ENCODE results near the gene HARS1. TPM values are rescaled to one million over a fixed set of nuclear protein-coding genes. Genes with fewer than 3 reads are reported as not detected.
"Not testable (repeated sequence)": the region's sequence is repeated elsewhere in the genome, so short reads cannot be mapped to it uniquely, and the experiment has no call there.

Gene HARS1
- total RNA-seq, 1 donor from 2014 or later: 110 TPM

DNA sequence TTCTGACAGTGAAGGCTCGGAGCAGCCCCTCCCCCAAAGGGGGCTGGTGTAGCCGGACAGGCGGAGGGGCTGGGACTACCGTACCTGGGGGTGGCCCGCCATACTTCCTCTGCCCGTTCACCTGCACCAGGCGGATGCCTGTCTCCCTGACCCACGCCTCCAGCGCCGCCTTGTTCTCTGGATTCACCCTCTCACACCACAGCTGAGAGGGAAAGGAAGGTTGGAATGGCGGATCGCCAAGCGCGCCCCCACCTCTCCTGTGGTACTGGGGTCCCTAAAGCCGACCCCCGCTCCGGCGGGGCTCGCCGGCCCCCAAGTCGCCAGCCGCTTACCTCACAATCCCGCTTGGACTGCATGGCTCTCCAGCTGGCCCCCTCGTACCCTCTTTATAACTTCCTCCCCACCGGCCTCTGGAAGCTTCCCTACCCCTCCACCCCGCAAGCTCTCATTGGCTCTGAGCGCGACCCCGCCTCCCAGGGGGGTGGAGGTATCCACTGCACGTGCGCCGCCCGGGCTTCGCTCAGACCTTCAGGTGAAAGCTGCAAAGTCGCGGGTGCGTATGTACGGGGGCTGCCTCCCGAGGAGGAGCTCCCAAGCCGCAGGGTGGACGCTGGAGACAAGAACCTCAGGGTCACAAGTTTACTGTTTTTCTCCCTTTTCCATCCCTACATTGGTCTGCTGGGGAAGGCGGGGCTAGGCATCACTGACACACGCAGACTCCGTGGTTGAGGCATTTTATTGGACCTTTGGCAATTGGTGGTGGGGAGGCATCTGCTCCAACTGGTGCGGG, 17.8 kb downstream of the HARS1 start, which contains the start of gene DND1:
Gene DND1 (minus strand): TSS at position 390 of the 790 bp plus-strand sequence. CDS start 34 bp downstream, at position 356.
- Mint-ChIP-seq H3K27me3 (ENCODE audit: low read depth) (no peaks in the 10 kb centered on the region), H3K36me3 (ENCODE audit: low read depth) (peaks cover 82% of the 10 kb centered on the region), H3K4me3 (ENCODE audit: low read depth) (no peak within 1 kb of the TSS), H3K27ac (no peak within 1 kb of the TSS), H3K4me1 (ENCODE audit: low read depth) (peaks cover 4% of the 10 kb centered on the region), H3K9me3 (no peaks in the 10 kb centered on the region)
- DNase-seq (ENCODE audit: low spot score): no peak
- intact Hi-C loops (cut with micrococcal nuclease): no loop called here

DNA sequence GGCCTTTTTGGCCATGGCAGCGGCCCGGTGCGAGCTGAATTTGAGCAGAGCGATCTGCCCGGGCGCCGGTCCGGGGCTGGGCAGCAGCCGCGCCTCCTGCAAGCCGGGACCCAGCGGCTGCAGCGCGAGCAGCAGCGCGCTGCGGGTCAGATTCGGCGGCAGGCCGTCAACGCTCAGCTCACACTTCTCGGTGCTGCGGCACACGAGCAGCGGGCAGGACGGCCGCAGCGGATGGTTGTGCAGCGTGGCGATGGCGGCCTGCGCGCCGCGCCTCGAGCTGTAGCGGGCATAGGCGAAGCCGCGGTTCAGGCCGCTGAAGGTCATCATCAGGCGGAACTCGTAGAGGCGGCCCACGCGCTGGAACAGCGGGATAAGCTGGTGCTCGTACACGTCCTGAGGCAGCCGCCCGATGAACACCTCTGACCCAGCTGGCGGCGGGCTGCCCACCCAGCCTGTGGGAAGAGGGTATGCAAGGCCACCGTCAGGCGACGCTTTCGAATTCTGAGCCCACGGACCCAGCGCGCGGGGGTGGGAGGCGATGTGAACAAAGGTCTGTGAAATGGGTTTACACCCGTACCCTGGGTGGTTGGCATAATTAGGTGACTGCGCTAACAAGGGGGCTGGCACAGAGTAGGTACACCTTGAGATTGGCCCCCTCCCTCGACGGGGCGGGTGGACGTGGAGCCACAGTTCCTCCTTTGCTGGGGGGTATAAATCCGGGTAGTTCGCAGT, 18.5 kb downstream of the HARS1 start:
- intact Hi-C loops (cut with micrococcal nuclease): no loop called here
- H3K9me3 Mint-ChIP-seq: no peaks in the 10 kb centered on the region
- peaks cover 82% of the 10 kb centered on the region for H3K36me3 Mint-ChIP-seq (ENCODE audit: low read depth)
- H3K4me1 Mint-ChIP-seq (ENCODE audit: low read depth): peaks cover 1% of the 10 kb centered on the region
- no peak overlapping the region for H3K4me3 Mint-ChIP-seq (ENCODE audit: low read depth)
- no peak overlapping the region for H3K27ac Mint-ChIP-seq
- H3K27me3 Mint-ChIP-seq (ENCODE audit: low read depth): no peaks in the 10 kb centered on the region
- no peak for DNase-seq (ENCODE audit: low spot score)

DNA sequence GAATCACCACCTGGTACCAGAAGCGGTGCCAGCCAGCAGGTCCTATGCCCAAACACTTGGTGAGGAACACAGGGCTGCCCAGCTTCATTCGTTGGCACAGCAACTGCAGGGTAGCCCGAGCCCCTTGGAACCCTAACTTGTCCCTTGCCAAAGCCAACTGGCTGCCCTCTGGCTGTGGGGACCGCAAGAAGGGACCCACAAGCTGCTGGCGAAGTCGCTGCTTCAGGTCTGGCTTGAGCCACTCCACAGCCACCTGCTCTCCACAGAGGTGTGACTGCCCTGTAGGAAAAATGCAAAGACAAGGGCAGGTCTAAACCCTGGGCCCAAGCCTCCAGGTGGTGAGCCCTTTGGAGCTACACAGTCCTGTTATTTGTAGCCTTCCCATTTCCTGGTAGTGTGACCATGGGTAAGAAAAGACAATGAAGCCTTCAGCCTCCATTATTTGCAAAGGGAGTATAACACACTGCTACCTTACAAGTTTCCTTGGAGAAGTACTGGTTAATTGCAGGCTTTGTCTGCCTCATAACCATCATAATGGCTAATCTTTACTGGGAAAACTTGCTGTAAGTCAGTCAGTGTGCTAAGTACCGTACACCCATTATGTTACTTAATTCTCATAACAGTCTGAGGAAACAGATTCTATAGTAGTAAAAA, 19.6 kb downstream of the HARS1 start:
- Mint-ChIP-seq H3K36me3 (ENCODE audit: low read depth) (peaks cover 82% of the 10 kb centered on the region), H3K4me3 (ENCODE audit: low read depth) (no peak overlapping the region), H3K27me3 (ENCODE audit: low read depth) (no peaks in the 10 kb centered on the region), H3K9me3 (no peaks in the 10 kb centered on the region), H3K27ac (no peak overlapping the region), H3K4me1 (ENCODE audit: low read depth) (peaks cover 12% of the 10 kb centered on the region)
- no peak for DNase-seq (ENCODE audit: low spot score)
- intact Hi-C loops (cut with micrococcal nuclease): no loop called here

DNA sequence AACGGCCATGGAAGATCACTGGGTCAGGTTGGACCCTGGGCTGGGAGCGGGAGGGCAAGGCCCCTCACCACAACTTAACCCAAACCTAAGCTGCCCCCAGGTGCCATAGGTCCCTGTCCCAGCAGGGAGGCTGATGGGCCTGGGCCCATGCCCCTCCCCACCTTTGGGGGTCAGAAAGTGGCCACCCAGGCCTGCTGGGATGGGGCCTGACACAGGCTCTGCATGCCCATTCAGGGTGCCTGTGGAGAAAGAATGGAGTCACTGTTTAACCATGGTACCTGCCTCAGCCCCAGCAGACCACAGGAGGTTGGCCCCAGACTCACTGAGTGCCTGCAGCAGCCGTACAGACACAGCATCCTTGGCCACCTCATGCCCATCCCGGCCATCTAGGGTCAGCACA, 20.1 kb downstream of the HARS1 start:
- DNase-seq (ENCODE audit: low spot score); H3K9me3 Mint-ChIP-seq: not testable (repeated sequence)

DNA sequence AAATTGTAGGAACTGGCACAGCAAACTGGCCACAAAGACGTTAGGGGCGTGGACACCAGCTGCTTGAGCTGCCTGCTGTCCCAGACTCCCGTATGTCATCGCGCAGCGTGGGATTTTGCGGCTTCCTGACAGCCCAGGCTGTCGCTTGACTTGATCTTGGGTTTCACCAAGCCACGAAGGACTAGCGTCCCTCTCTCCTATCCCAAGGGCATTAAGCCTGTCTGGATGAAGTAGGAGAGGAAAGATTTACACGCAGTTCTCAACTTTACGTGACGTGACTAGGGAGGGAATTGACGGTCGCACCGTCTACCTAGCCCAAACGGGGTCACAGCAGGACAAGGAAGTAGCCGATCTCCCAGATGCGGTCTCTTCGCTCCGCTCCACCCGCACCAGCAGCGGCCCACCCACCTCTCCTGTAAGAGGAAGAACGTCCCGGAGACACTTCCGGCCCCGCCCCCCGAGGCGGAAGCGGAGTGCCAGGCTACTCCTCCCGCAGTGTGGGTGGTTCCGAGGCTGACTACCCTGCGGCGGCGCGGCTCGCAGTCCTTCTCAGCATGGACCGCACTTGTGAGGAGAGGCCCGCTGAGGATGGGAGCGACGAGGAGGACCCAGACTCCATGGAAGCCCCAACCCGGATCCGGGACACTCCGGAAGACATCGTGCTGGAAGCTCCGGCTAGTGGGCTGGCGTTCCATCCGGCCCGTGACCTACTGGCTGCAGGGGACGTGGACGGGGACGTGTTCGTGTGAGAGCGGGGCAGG, 26.6 kb downstream of the HARS1 start, which contains the start of gene WDR55:
Gene WDR55 (plus strand): TSS at position 546 of the 761 bp plus-strand sequence. CDS start 9 bp downstream, at position 555.
- Mint-ChIP-seq H3K4me3 (ENCODE audit: low read depth) (peak within 1 kb of the TSS; percentile 99), H3K4me1 (ENCODE audit: low read depth) (peaks cover 25% of the 10 kb centered on the region), H3K9me3 (no peaks in the 10 kb centered on the region), H3K36me3 (ENCODE audit: low read depth) (peaks cover 74% of the 10 kb centered on the region), H3K27me3 (ENCODE audit: low read depth) (no peaks in the 10 kb centered on the region), H3K27ac (peak within 1 kb of the TSS; percentile 95)
- intact Hi-C loops (cut with micrococcal nuclease): loop anchor here (1.0 kb wide), 4 partner anchors 17 to 47 kb away; partner anchors contain the start of genes HARS1, HARS2, IK and NDUFA2
- peak; percentile 94 for DNase-seq (ENCODE audit: low spot score)

More for the DNA sequence above, 20.1 kb downstream of the HARS1 start:
- Mint-ChIP-seq H3K4me1 (ENCODE audit: low read depth) (peaks cover 15% of the 10 kb centered on the region), H3K36me3 (ENCODE audit: low read depth) (peaks cover 80% of the 10 kb centered on the region)
- H3K27me3 Mint-ChIP-seq (ENCODE audit: low read depth); H3K4me3 Mint-ChIP-seq (ENCODE audit: low read depth); H3K27ac Mint-ChIP-seq; intact Hi-C loops (cut with micrococcal nuclease): not testable (repeated sequence)

DNA sequence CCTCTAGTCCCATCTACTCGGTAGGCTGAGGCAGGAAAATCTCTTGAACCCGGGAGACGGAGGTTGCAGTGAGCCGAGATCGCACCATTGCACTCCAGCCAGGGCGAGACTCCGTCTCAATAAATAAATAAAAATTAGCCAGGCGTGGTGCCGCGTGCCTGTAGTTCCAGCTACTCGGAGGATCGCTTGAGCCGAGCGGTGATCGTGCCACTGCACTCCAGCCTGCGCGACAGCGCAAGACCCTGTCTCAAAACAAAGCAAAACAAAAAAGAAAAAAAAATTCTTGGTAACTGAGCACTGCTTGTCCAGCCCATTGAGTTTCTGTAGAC, 27.2 kb downstream of the HARS1 start:
- peak overlapping the region; percentile 99 for H3K4me3 Mint-ChIP-seq (ENCODE audit: low read depth)
- no peaks in the 10 kb centered on the region for H3K9me3 Mint-ChIP-seq
- intact Hi-C loops (cut with micrococcal nuclease): loop anchor here (1.0 kb wide), 4 partner anchors 17 to 47 kb away; partner anchors contain the start of genes HARS1, HARS2, IK and NDUFA2
- peaks cover 75% of the 10 kb centered on the region for H3K36me3 Mint-ChIP-seq (ENCODE audit: low read depth)
- H3K27me3 Mint-ChIP-seq (ENCODE audit: low read depth): no peaks in the 10 kb centered on the region
- no peak overlapping the region for H3K27ac Mint-ChIP-seq
- peaks cover 25% of the 10 kb centered on the region for H3K4me1 Mint-ChIP-seq (ENCODE audit: low read depth)
- no peak for DNase-seq (ENCODE audit: low spot score)

DNA sequence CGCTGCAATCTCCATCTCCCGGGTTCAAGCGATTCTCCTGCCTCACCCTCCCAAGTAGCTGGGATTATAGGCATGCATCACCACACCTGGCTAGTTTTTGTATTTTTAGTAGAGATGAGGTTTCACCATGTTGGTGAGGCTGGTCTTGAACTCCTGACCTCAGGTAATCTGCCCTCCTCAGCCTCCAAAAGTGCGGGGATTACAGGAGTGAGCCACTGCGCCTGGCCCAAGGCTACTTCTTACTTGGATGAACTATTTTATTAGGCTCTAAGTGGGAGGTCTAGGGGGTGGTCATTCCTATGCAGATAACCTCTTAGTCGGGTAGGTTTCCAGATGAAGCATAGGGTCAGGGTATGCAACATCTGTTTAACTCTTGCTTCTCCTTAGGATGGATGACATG, 30.8 kb downstream of the HARS1 start:
- Mint-ChIP-seq H3K36me3 (ENCODE audit: low read depth) (peaks cover 75% of the 10 kb centered on the region), H3K4me1 (ENCODE audit: low read depth) (peaks cover 12% of the 10 kb centered on the region)
- H3K27ac Mint-ChIP-seq; intact Hi-C loops (cut with micrococcal nuclease); DNase-seq (ENCODE audit: low spot score); H3K4me3 Mint-ChIP-seq (ENCODE audit: low read depth); H3K9me3 Mint-ChIP-seq; H3K27me3 Mint-ChIP-seq (ENCODE audit: low read depth): not testable (repeated sequence)

DNA sequence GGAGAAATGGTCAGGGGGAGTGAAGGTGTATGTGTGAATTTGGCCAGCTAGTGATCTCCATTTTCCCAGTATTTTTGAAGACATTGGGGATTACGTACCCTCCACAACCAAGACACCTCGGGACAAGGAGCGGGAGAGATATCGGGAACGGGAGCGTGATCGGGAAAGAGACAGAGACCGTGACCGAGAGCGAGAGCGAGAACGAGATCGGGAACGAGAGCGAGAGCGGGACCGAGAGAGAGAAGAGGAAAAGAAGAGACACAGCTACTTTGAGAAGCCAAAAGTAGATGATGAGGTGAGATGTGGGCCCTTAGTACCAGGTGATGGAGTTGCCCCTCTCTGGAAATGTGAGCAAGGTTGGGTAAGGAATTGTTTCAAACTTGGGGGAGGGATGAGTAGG, 32.3 kb downstream of the HARS1 start:
- intact Hi-C loops (cut with micrococcal nuclease): no loop called here
- H3K27me3 Mint-ChIP-seq (ENCODE audit: low read depth): no peaks in the 10 kb centered on the region
- no peaks in the 10 kb centered on the region for H3K9me3 Mint-ChIP-seq
- H3K4me3 Mint-ChIP-seq (ENCODE audit: low read depth): no peak overlapping the region
- DNase-seq (ENCODE audit: low spot score): no peak
- no peak overlapping the region for H3K27ac Mint-ChIP-seq
- peaks cover 9% of the 10 kb centered on the region for H3K4me1 Mint-ChIP-seq (ENCODE audit: low read depth)
- H3K36me3 Mint-ChIP-seq (ENCODE audit: low read depth): peaks cover 82% of the 10 kb centered on the region

DNA sequence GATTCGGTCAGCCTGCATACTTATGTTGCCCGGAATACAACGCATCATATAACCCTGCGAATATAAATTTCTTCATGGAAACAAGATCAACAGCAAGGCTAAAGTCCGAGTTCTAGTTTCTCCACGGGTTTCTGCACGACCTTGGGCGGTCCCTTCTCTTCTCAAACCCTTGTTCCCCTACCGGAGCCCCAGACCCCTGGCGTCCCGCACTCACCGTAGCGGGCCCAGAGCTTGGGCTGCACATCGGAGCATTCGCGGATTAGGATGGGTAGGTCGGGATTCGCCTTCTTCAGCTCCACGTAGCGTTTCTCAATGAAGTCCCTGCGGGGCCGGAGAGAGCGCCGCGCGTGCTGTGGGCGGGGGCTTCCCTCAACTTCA, 44.1 kb downstream of the HARS1 start:
- Mint-ChIP-seq H3K4me1 (ENCODE audit: low read depth) (peaks cover 21% of the 10 kb centered on the region), H3K9me3 (no peaks in the 10 kb centered on the region), H3K4me3 (ENCODE audit: low read depth) (peak overlapping the region; percentile 99), H3K27ac (peak overlapping the region; percentile 99), H3K36me3 (ENCODE audit: low read depth) (peaks cover 72% of the 10 kb centered on the region), H3K27me3 (ENCODE audit: low read depth) (no peaks in the 10 kb centered on the region)
- no peak for DNase-seq (ENCODE audit: low spot score)
- intact Hi-C loops (cut with micrococcal nuclease): loop anchor here (1.0 to 5.0 kb wide), 6 partner anchors 8 to 915 kb away; partner anchors contain the start of genes ANKHD1, HARS1, HARS2 and TMCO6

DNA sequence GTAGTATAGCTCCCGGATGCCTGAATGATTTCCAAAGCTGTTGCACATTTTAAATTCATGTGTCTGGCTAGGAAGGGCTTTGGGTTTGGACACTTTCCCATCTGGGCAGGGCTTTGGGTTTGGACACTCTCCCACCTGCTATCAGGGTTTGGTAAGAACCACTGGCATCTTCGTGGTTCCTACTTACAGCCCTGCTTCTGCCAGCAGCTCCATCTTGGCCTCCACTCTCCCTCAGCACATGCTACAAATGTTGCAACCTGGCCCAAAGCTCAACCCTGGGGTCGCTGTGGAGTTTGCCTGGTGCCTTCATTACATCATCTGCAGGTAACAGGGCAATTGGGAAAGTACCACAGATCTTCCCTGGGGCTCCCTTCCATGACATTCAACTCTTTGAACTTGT, 48.5 kb downstream of the HARS1 start:
- intact Hi-C loops (cut with micrococcal nuclease): no loop called here
- H3K27ac Mint-ChIP-seq: no peak overlapping the region
- no peak overlapping the region for H3K4me3 Mint-ChIP-seq (ENCODE audit: low read depth)
- no peaks in the 10 kb centered on the region for H3K27me3 Mint-ChIP-seq (ENCODE audit: low read depth)
- no peaks in the 10 kb centered on the region for H3K9me3 Mint-ChIP-seq
- H3K36me3 Mint-ChIP-seq (ENCODE audit: low read depth): peaks cover 67% of the 10 kb centered on the region
- DNase-seq (ENCODE audit: low spot score): no peak
- H3K4me1 Mint-ChIP-seq (ENCODE audit: low read depth): peaks cover 34% of the 10 kb centered on the region

DNA sequence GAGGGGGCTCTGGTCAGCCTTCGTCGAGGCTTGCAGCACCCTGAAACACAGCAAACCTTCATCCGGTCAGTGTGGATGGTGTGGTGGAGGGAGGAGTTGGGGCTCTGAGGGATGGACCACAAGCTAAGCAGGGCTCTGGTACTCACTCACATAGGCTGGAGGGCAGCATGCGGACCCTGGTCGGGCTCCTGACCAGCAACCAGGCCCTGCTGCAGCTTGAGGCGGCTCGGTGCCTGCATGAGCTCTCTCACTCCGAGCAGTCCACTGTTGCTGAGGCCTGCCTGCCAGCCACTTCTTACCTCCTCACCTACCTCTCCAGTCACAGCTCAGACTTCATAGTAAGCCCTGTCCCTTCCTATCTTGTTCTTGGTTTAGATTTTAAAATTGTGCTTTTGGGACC, 49.5 kb downstream of the HARS1 start:
- no peak for DNase-seq (ENCODE audit: low spot score)
- no peak overlapping the region for H3K4me3 Mint-ChIP-seq (ENCODE audit: low read depth)
- H3K9me3 Mint-ChIP-seq: no peaks in the 10 kb centered on the region
- H3K36me3 Mint-ChIP-seq (ENCODE audit: low read depth): peaks cover 58% of the 10 kb centered on the region
- H3K4me1 Mint-ChIP-seq (ENCODE audit: low read depth): peaks cover 34% of the 10 kb centered on the region
- no peak overlapping the region for H3K27ac Mint-ChIP-seq
- intact Hi-C loops (cut with micrococcal nuclease): no loop called here
- no peaks in the 10 kb centered on the region for H3K27me3 Mint-ChIP-seq (ENCODE audit: low read depth)

Data from activated T-helper 2 cell treated with anti-CD3 and anti-CD28 coated beads, Interferon-gamma antibody, Interleukin-2, Interleukin-4, amounts not matched to agents 10 μg/mL and 5 μg/mL and 100 μg/mL, durations not matched to agents 14 hours and 24 hours and 36 hours (primary cell).